Stimulated activated CD8-positive, alpha-beta memory T cell treated with anti-CD3 and anti-CD28 coated beads, Interleukin-12 subunit alpha, Interleukin-12 subunit beta, amount 100 ng/mL, for 24 hours (primary cell): ENCODE data around the gene OR51B2.
"Not testable (repeated sequence)": the region's sequence is repeated elsewhere in the genome, so short reads cannot be mapped to it uniquely, and the experiment has no call there.

ENCODE experiments used
- DNase-seq: peaks from one replicate; pipeline ENCODE4 v3.0.0-alpha.2; 2020; ENCODE audit errors: extremely low read depth

The OR51B2 gene

GRCh38 chr11:5310423-5310822 lies 13.7 kb downstream of the OR51B2 start:
- no peak for DNase-seq

GRCh38 chr11:5307256-5308019 lies 16.7 kb downstream of the OR51B2 start:
- no peak for DNase-seq

- no peak for DNase-seq
Measured at GRCh38 chr11:5304046-5304445, 20.1 kb downstream of the OR51B2 start.

DNA sequence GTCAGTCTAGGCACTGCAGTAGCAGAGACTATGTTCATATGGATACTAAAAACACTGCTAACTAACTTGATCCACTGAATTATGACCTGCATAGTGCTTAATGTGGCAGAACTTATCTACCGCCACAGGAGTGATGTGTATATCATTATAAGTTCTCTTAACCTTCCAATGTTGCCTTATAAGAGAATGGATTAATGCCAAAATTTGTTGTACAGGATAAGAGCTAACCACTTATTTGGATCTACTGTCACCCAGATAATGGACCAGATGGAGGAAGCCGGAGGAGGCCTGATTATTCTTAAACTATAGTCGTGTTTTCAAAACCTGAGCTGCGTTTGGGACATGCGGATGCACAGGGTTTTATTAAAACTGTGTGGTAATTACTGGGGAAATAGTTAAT lies 20.5 kb downstream of the OR51B2 start:
- no peak for DNase-seq

GRCh38 chr11:5301846-5302245 lies 22.3 kb downstream of the OR51B2 start, which contains the start of gene OR51B4:
Gene OR51B4, minus strand, starts transcription at chr11:5301946. Its CDS starts 0 bp downstream, at chr11:5301946.
- DNase-seq = no peak

- DNase-seq = no peak
Measured at GRCh38 chr11:5300251-5300650, 23.8 kb downstream of the OR51B2 start.

DNA sequence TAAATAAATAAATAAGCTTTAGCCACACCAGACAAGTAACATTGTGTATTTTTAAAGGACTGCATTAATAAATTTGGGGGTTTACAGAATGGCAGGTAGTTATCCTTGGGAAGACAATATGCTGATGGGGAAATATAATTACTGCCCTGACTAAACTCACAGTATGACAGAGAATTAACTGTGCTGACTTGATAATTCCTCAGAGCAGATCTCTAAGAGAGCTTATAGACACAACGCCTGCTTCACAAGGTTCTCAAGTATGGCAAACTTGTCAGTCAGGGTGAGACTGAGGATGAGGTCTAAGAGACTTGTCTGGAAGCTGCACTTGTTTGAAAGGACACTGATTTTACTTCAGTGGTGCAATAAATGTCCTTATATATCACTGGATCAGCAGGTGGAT lies 25.6 kb downstream of the OR51B2 start:
- DNase-seq = no peak

GRCh38 chr11:5297721-5298323 lies 26.3 kb downstream of the OR51B2 start:
- DNase-seq = no peak

- DNase-seq = not testable (repeated sequence)
Measured at GRCh38 chr11:5294342-5294995, 29.6 kb downstream of the OR51B2 start.

DNA sequence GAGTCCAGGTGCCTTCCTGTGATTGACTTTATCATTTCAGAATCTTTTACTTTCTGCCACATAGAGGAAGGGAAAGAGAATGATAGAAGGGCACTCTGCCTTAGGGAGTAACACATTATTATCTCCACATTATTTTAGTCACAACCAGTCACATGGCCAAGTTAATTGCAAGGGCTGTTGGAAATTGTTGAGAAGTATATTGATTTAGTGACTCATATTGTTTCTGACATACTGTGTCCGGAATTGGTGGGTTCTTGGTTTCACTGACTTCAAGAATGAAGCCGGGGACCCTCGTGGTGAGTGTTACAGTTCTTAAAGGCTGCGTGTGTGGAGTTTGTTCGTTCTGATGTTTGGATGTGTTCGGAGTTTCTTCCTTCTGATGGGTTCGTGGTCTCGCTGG lies 31.1 kb downstream of the OR51B2 start:
- no peak for DNase-seq

DNA sequence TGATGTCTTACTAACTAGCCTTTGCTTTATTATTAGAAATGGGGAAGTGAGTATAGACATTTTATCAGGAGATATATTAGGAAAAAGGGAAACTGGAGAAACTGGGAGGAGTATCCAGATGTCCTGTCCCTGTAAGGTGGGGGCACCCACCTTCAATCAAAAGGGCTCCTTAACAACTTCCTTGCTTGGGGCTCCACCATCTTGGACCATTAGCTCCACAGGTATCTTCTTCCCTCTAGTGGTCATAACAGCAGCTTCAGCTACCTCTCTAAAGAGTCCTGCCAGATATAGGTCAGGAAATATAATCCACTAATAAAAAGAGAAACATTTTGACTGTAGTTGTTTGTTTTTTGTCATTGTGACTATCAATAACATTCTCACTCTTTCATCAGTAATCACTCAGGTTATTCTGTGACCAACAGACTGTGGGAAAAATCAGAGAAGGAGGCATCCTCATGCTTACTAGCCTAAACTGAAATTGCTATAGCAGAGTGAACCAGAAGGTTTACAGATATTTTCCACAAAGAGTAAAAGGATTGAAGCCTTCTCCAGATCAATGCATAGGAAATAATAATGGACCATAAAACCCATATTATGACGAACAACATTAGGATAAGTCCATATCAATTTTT lies 32.8 kb downstream of the OR51B2 start:
- no peak for DNase-seq

- no peak for DNase-seq
Measured at GRCh38 chr11:5290106-5290505, 34.0 kb downstream of the OR51B2 start.

DNA sequence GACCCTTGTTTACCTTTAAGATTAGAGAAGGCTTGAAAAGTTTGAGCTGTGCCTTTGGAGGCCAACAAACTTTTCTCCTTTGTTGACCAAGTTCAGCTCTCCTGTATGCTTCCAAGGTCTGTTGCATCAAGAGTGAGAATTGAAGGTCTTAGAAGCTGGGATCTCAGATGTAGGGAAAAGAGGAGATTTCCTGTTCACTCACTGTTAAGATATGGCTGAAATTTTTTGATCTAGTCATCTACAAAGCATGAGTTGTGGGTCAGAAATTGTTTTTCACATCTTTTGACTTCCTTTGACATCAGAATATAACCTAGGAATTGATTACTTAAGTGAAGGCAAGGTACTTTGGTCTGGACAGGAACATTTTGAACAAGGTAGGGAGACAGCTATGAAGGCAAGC lies 34.4 kb downstream of the OR51B2 start:
- no peak for DNase-seq

- no peak for DNase-seq
Measured at GRCh38 chr11:5288906-5289550, 35.1 kb downstream of the OR51B2 start.

DNA sequence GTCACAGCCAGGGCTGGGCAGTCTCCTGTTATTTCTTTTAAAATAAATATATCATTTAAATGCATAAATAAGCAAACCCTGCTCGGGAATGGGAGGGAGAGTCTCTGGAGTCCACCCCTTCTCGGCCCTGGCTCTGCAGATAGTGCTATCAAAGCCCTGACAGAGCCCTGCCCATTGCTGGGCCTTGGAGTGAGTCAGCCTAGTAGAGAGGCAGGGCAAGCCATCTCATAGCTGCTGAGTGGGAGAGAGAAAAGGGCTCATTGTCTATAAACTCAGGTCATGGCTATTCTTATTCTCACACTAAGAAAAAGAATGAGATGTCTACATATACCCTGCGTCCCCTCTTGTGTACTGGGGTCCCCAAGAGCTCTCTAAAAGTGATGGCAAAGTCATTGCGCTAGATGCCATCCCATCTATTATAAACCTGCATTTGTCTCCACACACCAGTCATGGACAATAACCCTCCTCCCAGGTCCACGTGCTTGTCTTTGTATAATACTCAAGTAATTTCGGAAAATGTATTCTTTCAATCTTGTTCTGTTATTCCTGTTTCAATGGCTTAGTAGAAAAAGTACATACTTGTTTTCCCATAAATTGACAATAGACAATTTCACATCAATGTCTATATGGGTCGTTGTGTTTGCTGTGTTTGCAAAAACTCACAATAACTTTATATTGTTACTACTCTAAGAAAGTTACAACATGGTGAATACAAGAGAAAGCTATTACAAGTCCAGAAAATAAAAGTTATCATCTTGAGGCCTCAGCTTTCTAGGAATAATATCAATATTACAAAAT lies 35.8 kb downstream of the OR51B2 start:
- no peak for DNase-seq

DNA sequence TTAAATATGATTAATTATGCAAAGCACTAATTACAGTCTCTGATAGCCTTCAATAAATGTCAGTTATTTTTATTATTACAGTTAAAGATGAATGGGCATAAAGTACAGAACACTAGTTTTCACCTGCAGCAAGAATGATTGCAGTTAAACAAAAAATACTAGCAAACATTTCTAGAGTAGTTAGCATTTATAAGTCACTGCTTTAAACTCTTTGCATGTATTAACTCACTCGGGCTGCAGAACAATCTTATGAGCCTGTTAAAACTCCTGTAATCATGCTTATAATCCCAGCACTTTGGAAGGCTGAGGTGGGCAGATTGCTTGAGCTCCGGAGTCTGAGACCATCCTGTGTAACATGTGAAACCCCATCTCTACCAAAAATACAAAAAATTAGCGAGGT lies 37.2 kb downstream of the OR51B2 start:
- no peak for DNase-seq

- no peak for DNase-seq
Measured at GRCh38 chr11:5286351-5286750, 37.7 kb downstream of the OR51B2 start.

DNA sequence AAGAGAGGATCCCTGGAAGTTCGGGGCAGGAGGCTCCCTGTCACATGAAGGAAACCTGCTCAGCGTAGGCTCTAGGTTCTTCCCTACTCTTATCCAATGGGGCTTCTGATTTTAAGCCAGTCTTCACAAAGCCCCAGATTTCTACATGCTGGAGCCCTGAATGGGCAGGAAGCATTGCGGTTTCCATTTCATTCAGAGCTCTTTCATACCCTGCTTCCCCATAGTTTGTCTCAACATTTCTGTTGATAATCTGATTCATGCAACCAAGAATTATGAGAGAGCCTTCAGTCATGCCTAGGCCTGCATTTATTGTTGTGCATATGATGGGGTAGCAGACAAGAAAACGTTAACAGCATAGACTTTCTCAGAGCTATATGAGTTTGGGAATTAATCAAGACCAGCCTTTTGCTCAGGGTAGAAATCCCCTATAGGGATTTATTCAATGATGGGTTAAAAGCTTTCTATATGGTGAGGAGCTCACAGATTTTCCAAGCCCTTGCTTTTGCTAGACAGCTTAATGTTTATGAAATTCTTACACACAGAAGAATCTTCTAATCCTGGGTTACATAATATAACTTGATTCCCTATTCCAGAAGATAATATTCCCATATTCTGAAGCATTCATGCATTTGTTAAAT lies 38.3 kb downstream of the OR51B2 start:
- no peak for DNase-seq

- no peak for DNase-seq
Measured at GRCh38 chr11:5284637-5285036, 39.5 kb downstream of the OR51B2 start.

GRCh38 chr11:5283882-5284281 lies 40.2 kb downstream of the OR51B2 start:
- no peak for DNase-seq

DNA sequence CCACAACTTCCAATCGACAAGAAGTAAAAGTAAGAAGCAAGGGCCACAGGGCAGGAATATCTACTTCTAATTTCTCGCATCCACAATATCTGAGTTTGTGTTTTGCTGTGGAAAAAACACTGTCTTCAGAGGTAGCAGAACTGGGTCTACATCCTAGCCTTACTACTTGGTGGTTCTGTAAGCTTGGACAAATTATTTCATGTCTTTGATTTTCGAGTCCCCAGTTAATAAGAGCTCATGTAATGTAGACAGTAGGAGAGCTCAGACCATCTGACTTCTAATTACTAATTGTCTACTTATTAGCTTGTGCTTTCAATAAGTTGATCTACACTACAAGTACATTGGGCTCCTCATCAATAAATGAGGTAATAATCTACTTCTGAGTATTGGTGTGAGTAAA lies 41.0 kb downstream of the OR51B2 start:
- DNase-seq = no peak
